ENCODE measurements around the gene HTR1A. TPM values are rescaled to one million over a fixed set of nuclear protein-coding genes. Genes with fewer than 3 reads are reported as not detected.

The HTR1A gene
- total RNA-seq, 1 experiment from 2014 or later: not detected

DNA sequence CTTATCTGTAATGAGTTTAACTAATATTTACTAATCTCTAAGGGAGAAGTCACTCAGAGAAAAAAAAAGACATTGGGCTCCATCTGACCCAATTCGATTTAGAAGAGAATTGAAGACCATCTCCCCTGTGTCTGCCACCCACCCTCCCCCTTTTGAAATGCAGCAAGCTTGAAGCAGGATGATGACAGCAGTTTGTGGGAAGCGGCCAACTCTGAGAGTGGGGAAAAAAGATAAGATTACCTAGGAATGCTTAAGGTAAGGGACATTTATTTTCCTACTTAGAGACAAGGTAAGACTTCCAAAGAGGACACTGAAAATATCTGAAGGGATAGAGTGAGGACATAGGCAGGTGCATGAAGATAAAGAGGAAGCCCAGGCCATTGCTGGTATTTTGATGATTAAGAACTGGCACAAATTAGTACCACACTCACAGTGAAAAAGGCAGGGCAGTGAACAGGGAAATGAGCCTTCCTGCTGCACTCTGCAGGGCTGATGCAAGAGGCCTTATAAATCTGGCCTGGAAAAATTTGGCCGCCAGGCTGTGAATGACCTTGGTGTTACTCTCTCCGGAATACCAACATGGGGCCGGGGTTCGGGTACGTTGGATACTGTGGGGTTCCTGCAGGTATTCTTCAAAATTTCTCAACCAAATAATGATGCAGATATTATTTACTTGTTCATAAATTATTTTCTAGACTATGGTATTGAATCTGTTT is 42.3 kb downstream of the HTR1A start:
- ChIA-PET POLR2A (no interaction called here), CTCF (no interaction called here)
- intact Hi-C loops (cut with micrococcal nuclease; ENCODE audit: unreplicated experiment) (no loop called here), in situ Hi-C loops (cut with HindIII; ENCODE audit: low pct_unique_long_range_greater_than_20kb, low sequenced_read_pairs) (no loop called here)
- H3K36me3 ChIP-seq (ENCODE audit: control insufficient read depth, insufficient read depth, low read length): no peaks in the 10 kb centered on the region
- no peaks in the 10 kb centered on the region for H3K4me1 ChIP-seq (ENCODE audit: control insufficient read depth, insufficient read depth, low read length)
- H3K4me3 ChIP-seq (ENCODE audit: low read depth in 2 of 2, low read length in 2 of 2): no peak overlapping the region
- no TSS peak for BruUV-seq (replicated peaks)
- DNase-seq (ENCODE audit: low read depth, low spot score): no peak
- no peak overlapping the region for H3K27ac ChIP-seq (ENCODE audit: low read length)
- H3K27me3 ChIP-seq (ENCODE audit: control insufficient read depth, insufficient read depth, low read length): no peaks in the 10 kb centered on the region
- no peaks in the 10 kb centered on the region for H3K9me3 ChIP-seq (ENCODE audit: control insufficient read depth, insufficient read depth, low read depth, low read length)
- no peak for ATAC-seq
- no peak for TF ChIP-seq TCF7L2 (IDR thresholded peaks at IDR 0.05; ENCODE audit: low read depth, low read length)
- no peak for TF ChIP-seq REST (IDR thresholded peaks at IDR 0.05; ENCODE audit: insufficient read depth in 1 of 2, low read depth in 2 of 2, low read length in 1 of 2)
- TF ChIP-seq, protein P1, sequence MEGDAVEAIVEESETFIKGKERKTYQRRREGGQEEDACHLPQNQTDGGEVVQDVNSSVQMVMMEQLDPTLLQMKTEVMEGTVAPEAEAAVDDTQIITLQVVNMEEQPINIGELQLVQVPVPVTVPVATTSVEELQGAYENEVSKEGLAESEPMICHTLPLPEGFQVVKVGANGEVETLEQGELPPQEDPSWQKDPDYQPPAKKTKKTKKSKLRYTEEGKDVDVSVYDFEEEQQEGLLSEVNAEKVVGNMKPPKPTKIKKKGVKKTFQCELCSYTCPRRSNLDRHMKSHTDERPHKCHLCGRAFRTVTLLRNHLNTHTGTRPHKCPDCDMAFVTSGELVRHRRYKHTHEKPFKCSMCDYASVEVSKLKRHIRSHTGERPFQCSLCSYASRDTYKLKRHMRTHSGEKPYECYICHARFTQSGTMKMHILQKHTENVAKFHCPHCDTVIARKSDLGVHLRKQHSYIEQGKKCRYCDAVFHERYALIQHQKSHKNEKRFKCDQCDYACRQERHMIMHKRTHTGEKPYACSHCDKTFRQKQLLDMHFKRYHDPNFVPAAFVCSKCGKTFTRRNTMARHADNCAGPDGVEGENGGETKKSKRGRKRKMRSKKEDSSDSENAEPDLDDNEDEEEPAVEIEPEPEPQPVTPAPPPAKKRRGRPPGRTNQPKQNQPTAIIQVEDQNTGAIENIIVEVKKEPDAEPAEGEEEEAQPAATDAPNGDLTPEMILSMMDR (IDR thresholded peaks at IDR 0.05): no peak
- no peak for TF ChIP-seq SIN3A (IDR thresholded peaks at IDR 0.05; ENCODE audit: borderline replicate concordance, insufficient read depth, low read depth, low read length)
- no peak for TF ChIP-seq POLR2AphosphoS5 (IDR thresholded peaks at IDR 0.05; ENCODE audit: low read depth, low read length)

GRCh38 chr5:63916786-63917185 is 45.5 kb downstream of the HTR1A start:
- ATAC-seq: no peak

More at GRCh38 chr5:63916786-63917185, 45.5 kb downstream of the HTR1A start:
- intact Hi-C loops (cut with micrococcal nuclease; ENCODE audit: unreplicated experiment): no loop called here
- Histone ChIP-seq H3K36me3 (ENCODE audit: control insufficient read depth, insufficient read depth, low read length) (no peaks in the 10 kb centered on the region), H3K4me3 (ENCODE audit: low read depth in 2 of 2, low read length in 2 of 2) (no peak overlapping the region), H3K27ac (ENCODE audit: low read length) (no peak overlapping the region), H3K9me3 (ENCODE audit: control insufficient read depth, insufficient read depth, low read depth, low read length) (no peaks in the 10 kb centered on the region), H3K4me1 (ENCODE audit: control insufficient read depth, insufficient read depth, low read length) (no peaks in the 10 kb centered on the region), H3K27me3 (ENCODE audit: control insufficient read depth, insufficient read depth, low read length) (no peaks in the 10 kb centered on the region)
- no peak for DNase-seq (ENCODE audit: low read depth, low spot score)
- POLR2A ChIA-PET: no interaction called here
- in situ Hi-C loops (cut with HindIII; ENCODE audit: low pct_unique_long_range_greater_than_20kb, low sequenced_read_pairs): no loop called here
- TF ChIP-seq REST (IDR thresholded peaks at IDR 0.05; ENCODE audit: insufficient read depth in 1 of 2, low read depth in 2 of 2, low read length in 1 of 2) (no peak), POLR2AphosphoS5 (IDR thresholded peaks at IDR 0.05; ENCODE audit: low read depth, low read length) (no peak), TCF7L2 (IDR thresholded peaks at IDR 0.05; ENCODE audit: low read depth, low read length) (no peak)
- TF ChIP-seq, protein P1 (IDR thresholded peaks at IDR 0.05): no peak
- no TSS peak for BruUV-seq (replicated peaks)
- CTCF ChIA-PET: no interaction called here

Measured in Panc1 (cell line).